Uterus (tissue), 4 donors: ENCODE results near the gene NEB. TPM values are rescaled to one million over a fixed set of nuclear protein-coding genes. Genes with fewer than 3 reads are reported as not detected.

Source experiments
- DNase-seq, 2 donors: peaks; one replicate each; pipeline ENCODE4 v3.0.0-alpha.2; 2019 to 2020
- H3K27ac ChIP-seq, 2 donors: fragments of 200-600 bp; sonication (generic); 1 replicate in 1 of 2; 2 replicates in 1 of 2; pipeline ENCODE4 v1.5.1; 2016 to 2018
- H3K27me3 ChIP-seq, 2 donors: fragments of 200-600 bp; sonication (generic); one replicate each; pipeline ENCODE4 v1.5.1; 2018 to 2019; ENCODE audit warnings: control low read depth in 1 of 2
- H3K36me3 ChIP-seq, 2 donors: fragments of 200-600 bp; sonication (generic); one replicate each; pipeline ENCODE4 v1.5.1; 2019; ENCODE audit warnings: control low read depth in 1 of 2
- H3K4me1 ChIP-seq, 2 donors: fragments of 200-600 bp; sonication (generic); one replicate each; pipeline ENCODE4 v1.5.1; 2018 to 2019; ENCODE audit warnings: control low read depth in 1 of 2
- H3K4me3 ChIP-seq, 2 donors: fragments of 200-600 bp; sonication (generic); 1 replicate in 1 of 2; 2 replicates in 1 of 2; pipeline ENCODE4 v1.5.1; 2018 to 2019; ENCODE audit warnings: mild to moderate bottlenecking in 1 of 2
- H3K9me3 ChIP-seq, 2 donors: fragments of 200-600 bp; sonication (generic); one replicate each; pipeline ENCODE4 v1.5.1; 2019; ENCODE audit warnings: control low read depth in 1 of 2
- CTCF ChIP-seq, 4 experiments: fragments of 200-600 bp in 2 of 4; fragments of 450-650 bp in 2 of 4; sonication (generic) in 2 of 4; IDR thresholded peaks; one replicate each; pipeline ENCODE4 v1.5.1; 2016 to 2019; ENCODE audit warnings: antibody characterized with exemption in 4 of 4, mild to moderate bottlenecking in 2 of 4, moderate library complexity in 1 of 4
- POLR2A ChIP-seq, 2 donors: fragments of 450-650 bp; IDR thresholded peaks; one replicate each; pipeline ENCODE4 v1.6.1; 2016; ENCODE audit warnings: antibody characterized with exemption in 2 of 2, mild to moderate bottlenecking in 1 of 2, moderate library complexity in 1 of 2
- intact Hi-C: fragments of 100-400 bp; cut with DNase I; formaldehyde crosslinking; loops from one replicate; pipeline ENCODE4 v1.15.1; 2023; ENCODE audit warnings: low total_unique reads
- total RNA-seq, 4 donors: library from RNA; depleted of rRNA in 3 of 4; stranded (reverse); fragments of >200 nt in 3 of 4; gene quantifications; one replicate each; pipeline versions ENCODE4 v1.1.0 to v1.2.4, GENCODE V29; 2014 to 2023
- donor health status: DM: yes; HTN: yes; CAD: no.

The NEB gene
- total RNA-seq, 4 donors from 2014 or later: under 0.01 to 2.2 (median 0.84) TPM

- H3K9me3 ChIP-seq: no peaks in the 10 kb centered on the region
- no peak overlapping the region for H3K27ac ChIP-seq
- no peaks in the 10 kb centered on the region for H3K4me1 ChIP-seq
- no peaks in the 10 kb centered on the region for H3K36me3 ChIP-seq
- H3K27me3 ChIP-seq: no peaks in the 10 kb centered on the region
- no peak overlapping the region for H3K4me3 ChIP-seq
- no peak for TF ChIP-seq POLR2A (IDR thresholded peaks at IDR 0.05)
- TF ChIP-seq CTCF (IDR thresholded peaks at IDR 0.05): no peak
- no peak for DNase-seq
- intact Hi-C loops: no loop called here
Measured at GRCh38 chr2:151491496-151491895, 242.8 kb downstream of the NEB start.

GRCh38 chr2:151490276-151490675 lies 244.0 kb downstream of the NEB start:
- Histone ChIP-seq H3K9me3 (no peaks in the 10 kb centered on the region), H3K4me1 (no peaks in the 10 kb centered on the region), H3K4me3 (no peak overlapping the region), H3K36me3 (no peaks in the 10 kb centered on the region), H3K27me3 (no peaks in the 10 kb centered on the region), H3K27ac (no peak overlapping the region)
- DNase-seq: no peak
- intact Hi-C loops: no loop called here
- TF ChIP-seq POLR2A (IDR thresholded peaks at IDR 0.05) (no peak), CTCF (IDR thresholded peaks at IDR 0.05) (no peak)

GRCh38 chr2:151486053-151486452 lies 248.2 kb downstream of the NEB start:
- H3K4me3 ChIP-seq: no peak overlapping the region
- H3K27ac ChIP-seq: no peak overlapping the region
- TF ChIP-seq POLR2A (IDR thresholded peaks at IDR 0.05) (no peak), CTCF (IDR thresholded peaks at IDR 0.05) (no peak)
- H3K36me3 ChIP-seq: no peaks in the 10 kb centered on the region
- H3K4me1 ChIP-seq: no peaks in the 10 kb centered on the region
- DNase-seq: no peak
- intact Hi-C loops: no loop called here
- H3K9me3 ChIP-seq: no peaks in the 10 kb centered on the region
- no peaks in the 10 kb centered on the region for H3K27me3 ChIP-seq

- H3K27ac ChIP-seq: no peak overlapping the region
- H3K4me1 ChIP-seq: no peaks in the 10 kb centered on the region
- no peaks in the 10 kb centered on the region for H3K27me3 ChIP-seq
Measured at GRCh38 chr2:151484100-151484499, 250.2 kb downstream of the NEB start.

GRCh38 chr2:151483546-151483945 lies 250.7 kb downstream of the NEB start:
- Histone ChIP-seq H3K4me1 (no peaks in the 10 kb centered on the region), H3K36me3 (no peaks in the 10 kb centered on the region), H3K27me3 (no peaks in the 10 kb centered on the region), H3K4me3 (no peak overlapping the region), H3K9me3 (no peaks in the 10 kb centered on the region), H3K27ac (no peak overlapping the region)
- TF ChIP-seq CTCF (IDR thresholded peaks at IDR 0.05) (no peak), POLR2A (IDR thresholded peaks at IDR 0.05) (no peak)
- DNase-seq: no peak
- intact Hi-C loops: no loop called here

More at GRCh38 chr2:151484100-151484499, 250.2 kb downstream of the NEB start:
- intact Hi-C loops: no loop called here
- H3K4me3 ChIP-seq: no peak overlapping the region
- TF ChIP-seq CTCF (IDR thresholded peaks at IDR 0.05) (no peak), POLR2A (IDR thresholded peaks at IDR 0.05) (no peak)
- no peaks in the 10 kb centered on the region for H3K9me3 ChIP-seq
- H3K36me3 ChIP-seq: no peaks in the 10 kb centered on the region
- no peak for DNase-seq
